Measurements from ENCODE around the gene CEP97.
"Not testable (repeated sequence)": the region's sequence is repeated elsewhere in the genome, so short reads cannot be mapped to it uniquely, and the experiment has no call there.

The CEP97 gene, protein sequence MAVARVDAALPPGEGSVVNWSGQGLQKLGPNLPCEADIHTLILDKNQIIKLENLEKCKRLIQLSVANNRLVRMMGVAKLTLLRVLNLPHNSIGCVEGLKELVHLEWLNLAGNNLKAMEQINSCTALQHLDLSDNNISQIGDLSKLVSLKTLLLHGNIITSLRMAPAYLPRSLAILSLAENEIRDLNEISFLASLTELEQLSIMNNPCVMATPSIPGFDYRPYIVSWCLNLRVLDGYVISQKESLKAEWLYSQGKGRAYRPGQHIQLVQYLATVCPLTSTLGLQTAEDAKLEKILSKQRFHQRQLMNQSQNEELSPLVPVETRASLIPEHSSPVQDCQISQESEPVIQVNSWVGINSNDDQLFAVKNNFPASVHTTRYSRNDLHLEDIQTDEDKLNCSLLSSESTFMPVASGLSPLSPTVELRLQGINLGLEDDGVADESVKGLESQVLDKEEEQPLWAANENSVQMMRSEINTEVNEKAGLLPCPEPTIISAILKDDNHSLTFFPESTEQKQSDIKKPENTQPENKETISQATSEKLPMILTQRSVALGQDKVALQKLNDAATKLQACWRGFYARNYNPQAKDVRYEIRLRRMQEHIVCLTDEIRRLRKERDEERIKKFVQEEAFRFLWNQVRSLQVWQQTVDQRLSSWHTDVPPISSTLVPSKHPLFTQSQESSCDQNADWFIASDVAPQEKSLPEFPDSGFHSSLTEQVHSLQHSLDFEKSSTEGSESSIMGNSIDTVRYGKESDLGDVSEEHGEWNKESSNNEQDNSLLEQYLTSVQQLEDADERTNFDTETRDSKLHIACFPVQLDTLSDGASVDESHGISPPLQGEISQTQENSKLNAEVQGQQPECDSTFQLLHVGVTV

DNA sequence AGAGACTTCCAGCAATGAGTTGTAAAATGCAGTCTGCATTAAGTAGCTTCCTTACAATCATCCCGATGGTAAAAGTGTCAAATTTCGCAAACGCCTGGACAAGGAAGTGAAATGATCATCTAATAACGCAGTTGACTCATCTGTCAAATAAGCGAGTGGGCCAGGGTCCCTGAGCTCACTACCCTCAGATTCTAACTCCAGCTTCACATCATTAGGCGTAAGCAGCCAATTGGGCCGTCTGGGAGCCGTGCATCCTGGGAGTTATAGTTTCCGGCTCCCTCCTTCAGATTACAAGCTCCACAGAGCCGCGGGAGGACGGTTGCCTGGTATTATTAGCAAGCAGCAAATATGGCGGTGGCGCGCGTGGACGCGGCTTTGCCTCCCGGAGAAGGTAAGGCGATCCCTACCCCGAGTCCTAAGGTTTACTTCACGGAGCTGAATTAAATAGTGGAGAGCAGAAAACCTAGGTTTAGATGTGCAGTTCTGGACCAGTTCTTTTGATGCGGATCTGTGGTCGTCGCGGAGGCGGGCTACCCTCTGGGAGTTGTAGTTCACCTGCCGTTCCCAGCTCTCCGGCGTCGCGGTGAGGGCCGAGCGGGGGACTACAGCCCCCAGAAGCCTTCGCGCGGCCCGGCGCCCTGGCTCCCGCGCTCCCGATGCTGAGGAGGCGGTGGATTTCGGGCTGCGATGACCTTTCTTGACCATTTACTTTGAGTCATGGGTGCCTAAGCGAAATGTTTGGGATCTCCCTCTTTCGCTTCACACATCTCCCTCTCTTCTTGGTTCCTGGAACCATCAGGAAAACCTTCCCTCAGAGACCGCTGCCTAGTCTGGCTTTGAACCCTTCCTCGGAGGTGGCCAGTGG is at the start of gene CEP97:
Gene CEP97 (plus strand): TSS at position 286 of the 865 bp plus-strand sequence. CDS start 63 bp downstream, at position 349.
- no peak within 1 kb of the TSS for H3K27ac ChIP-seq (ENCODE audit: low read length)
- H3K4me3 ChIP-seq (ENCODE audit: low read length) = peak within 1 kb of the TSS; percentile 95
- no peaks in the 10 kb centered on the region for H3K27me3 ChIP-seq (ENCODE audit: insufficient read depth, low read length)
- H3K9ac ChIP-seq (ENCODE audit: low read depth, low read length) = peak within 1 kb of the TSS; percentile 90
- peaks cover 3% of the 10 kb centered on the region; the same call in 1 of the 2 replicates for H3K4me1 ChIP-seq (ENCODE audit: insufficient read depth, low read length)
- H3K9me3 ChIP-seq (ENCODE audit: insufficient read depth, low read depth, low read length) = no peaks in the 10 kb centered on the region
- H3K36me3 ChIP-seq (ENCODE audit: insufficient read depth, low read depth, low read length) = peaks cover 33% of the 10 kb centered on the region

DNA sequence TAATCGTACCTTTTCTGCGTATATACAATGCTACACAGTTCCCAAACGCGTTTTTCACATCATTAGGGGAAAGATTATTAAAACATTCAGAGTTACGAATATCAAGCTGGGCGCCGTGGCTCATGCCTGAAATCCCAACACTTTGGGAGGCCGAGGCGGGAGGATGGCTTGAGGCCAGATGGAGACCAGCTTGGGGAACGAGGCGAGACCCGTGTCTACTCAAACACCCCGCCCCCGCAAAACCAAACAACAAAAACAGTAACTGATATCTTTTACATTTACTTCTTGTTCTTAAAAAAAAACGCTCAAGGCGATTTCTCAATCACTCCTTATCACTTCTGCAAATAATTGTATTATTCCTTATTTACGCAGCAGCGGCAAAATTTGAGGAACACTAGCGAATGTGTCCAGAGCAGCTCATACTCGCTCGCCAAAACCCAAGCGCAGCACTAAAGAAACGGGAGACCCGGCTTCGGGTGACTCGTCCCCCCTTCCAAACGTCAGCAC is 48.7 kb upstream of the CEP97 start:
- peak overlapping the region; percentile 78 for H3K4me3 ChIP-seq (ENCODE audit: low read length)
- peak overlapping the region; percentile 55; the same call in 1 of the 2 replicates for H3K9ac ChIP-seq (ENCODE audit: low read depth, low read length)
- peaks cover 28% of the 10 kb centered on the region for H3K36me3 ChIP-seq (ENCODE audit: insufficient read depth, low read depth, low read length)
- peaks cover 8% of the 10 kb centered on the region; the same call in 1 of the 2 replicates for H3K4me1 ChIP-seq (ENCODE audit: insufficient read depth, low read length)
- no peak overlapping the region for H3K27ac ChIP-seq (ENCODE audit: low read length)
- no peaks in the 10 kb centered on the region for H3K27me3 ChIP-seq (ENCODE audit: insufficient read depth, low read length)
- H3K9me3 ChIP-seq (ENCODE audit: insufficient read depth, low read depth, low read length) = no peaks in the 10 kb centered on the region

DNA sequence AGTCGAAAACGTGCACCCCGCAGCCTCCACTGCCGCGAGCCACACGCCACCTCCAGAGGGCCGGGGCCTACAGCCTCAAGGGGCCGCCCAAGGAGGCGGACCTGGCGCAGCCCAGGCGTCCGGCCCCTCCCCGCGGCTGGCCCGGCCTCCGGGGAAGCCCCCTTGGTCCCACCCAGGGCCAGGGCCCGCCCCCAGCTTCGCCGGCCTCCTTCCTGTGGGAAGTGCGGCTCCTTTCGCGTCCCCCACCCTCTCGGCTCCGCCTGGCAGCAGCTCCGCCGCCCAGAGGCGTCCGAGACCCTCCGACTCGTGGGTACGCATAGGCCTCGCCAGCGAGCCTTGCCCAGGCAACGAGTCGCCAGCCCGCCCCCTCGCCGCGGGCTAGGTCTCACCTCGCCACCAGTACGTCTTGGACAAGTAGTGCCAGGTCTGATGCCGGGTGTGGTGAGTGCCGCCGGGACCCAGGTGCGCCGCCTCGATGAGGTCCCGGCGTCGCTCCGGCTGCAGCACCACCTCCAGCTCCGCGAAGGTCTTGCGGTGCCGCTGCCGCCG is 48.1 kb upstream of the CEP97 start:
- Histone ChIP-seq H3K9me3 (ENCODE audit: insufficient read depth, low read depth, low read length) (no peaks in the 10 kb centered on the region), H3K9ac (ENCODE audit: low read depth, low read length) (peak overlapping the region; percentile 92), H3K27me3 (ENCODE audit: insufficient read depth, low read length) (no peaks in the 10 kb centered on the region), H3K4me3 (ENCODE audit: low read length) (peak overlapping the region; percentile 78), H3K36me3 (ENCODE audit: insufficient read depth, low read depth, low read length) (peaks cover 28% of the 10 kb centered on the region), H3K27ac (ENCODE audit: low read length) (peak overlapping the region; percentile 33), H3K4me1 (ENCODE audit: insufficient read depth, low read length) (peaks cover 8% of the 10 kb centered on the region; the same call in 1 of the 2 replicates)

DNA sequence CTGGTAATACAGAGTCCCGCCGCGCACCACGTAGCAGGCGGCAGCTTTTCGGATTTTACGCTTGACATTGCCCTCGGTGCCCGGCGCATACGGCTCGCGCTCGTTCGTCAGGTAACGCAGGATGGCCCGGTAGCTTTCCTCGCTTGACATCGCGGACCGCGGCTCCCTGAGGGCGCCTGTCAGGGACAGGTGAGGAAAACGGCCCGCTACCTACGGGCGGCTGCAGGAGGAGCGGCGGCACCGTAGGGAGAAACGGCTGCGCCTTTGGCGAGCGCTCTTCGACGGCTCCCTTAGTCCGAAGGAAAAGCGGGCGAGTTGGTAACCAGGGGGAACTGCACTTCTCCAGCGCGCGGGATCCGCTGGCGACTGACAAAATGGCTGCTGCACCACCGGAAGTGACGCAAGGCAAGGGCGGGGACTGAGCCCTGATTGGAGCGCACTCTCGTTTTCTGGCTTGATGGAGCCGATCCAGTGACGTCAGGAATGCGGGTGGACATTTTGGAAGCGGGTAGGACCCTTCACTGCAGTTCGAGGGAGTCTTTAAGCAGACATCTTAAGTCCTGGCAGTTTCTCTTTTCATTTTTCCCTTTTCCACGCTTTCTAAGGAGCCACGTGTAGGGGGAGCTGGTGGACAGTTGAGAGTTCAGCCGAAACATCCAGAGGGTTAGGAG is 47.5 kb upstream of the CEP97 start, which contains the start of gene ZBTB11:
Gene ZBTB11 (minus strand): TSS at position 368 of the 671 bp plus-strand sequence. CDS start 218 bp downstream, at position 150.
- Histone ChIP-seq H3K9ac (ENCODE audit: low read depth, low read length) (peak within 1 kb of the TSS; percentile 92), H3K4me1 (ENCODE audit: insufficient read depth, low read length) (peaks cover 8% of the 10 kb centered on the region; the same call in 1 of the 2 replicates), H3K36me3 (ENCODE audit: insufficient read depth, low read depth, low read length) (peaks cover 28% of the 10 kb centered on the region), H3K9me3 (ENCODE audit: insufficient read depth, low read depth, low read length) (no peaks in the 10 kb centered on the region), H3K27me3 (ENCODE audit: insufficient read depth, low read length) (no peaks in the 10 kb centered on the region), H3K4me3 (ENCODE audit: low read length) (peak within 1 kb of the TSS; percentile 78), H3K27ac (ENCODE audit: low read length) (peak within 1 kb of the TSS; percentile 33)

DNA sequence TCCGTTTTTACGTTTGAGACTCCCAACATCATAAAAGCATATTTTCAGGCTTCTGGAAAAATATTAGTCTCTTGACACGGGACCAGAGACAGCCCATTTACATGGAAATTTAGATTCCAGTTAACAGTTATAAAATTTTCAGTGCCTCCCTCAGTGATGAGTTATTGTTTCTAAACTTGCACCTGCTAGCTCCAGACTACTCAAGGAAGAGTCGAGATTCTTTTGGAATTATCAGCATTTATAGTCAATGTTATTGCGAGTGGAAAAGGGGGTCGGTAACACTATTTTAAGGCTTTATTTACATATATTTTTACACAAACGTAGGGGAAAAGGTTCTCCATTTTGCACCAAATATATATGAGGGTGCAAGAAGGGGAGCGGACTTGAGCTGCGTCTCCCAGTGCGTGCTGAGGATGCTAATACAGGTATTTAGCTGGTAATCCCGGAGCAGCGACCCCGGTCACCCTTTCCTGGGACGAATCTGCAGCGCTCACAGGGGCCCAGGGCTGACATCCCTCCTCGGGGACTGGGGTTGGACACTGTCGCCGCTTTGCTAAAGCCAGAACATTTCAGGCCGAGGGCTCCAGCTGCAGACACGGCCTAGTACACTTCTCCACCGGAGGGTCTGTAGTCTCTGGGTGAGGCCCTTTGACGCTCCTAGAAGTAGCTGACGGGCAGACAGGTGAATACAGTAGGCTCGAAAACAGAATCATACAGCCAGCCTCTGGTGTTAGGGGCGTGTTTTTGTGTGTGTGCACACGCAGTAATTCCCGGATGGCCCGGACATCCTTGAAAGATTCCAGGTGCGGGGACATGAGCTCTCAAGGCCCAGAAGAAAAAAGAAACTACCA is 46.8 kb upstream of the CEP97 start:
- Histone ChIP-seq H3K27ac (ENCODE audit: low read length) (no peak overlapping the region), H3K4me3 (ENCODE audit: low read length) (peak overlapping the region; percentile 78), H3K27me3 (ENCODE audit: insufficient read depth, low read length) (no peaks in the 10 kb centered on the region), H3K9me3 (ENCODE audit: insufficient read depth, low read depth, low read length) (no peaks in the 10 kb centered on the region), H3K36me3 (ENCODE audit: insufficient read depth, low read depth, low read length) (peaks cover 33% of the 10 kb centered on the region), H3K4me1 (ENCODE audit: insufficient read depth, low read length) (peaks cover 8% of the 10 kb centered on the region; the same call in 1 of the 2 replicates), H3K9ac (ENCODE audit: low read depth, low read length) (peak overlapping the region; percentile 72; the same call in 1 of the 2 replicates)

DNA sequence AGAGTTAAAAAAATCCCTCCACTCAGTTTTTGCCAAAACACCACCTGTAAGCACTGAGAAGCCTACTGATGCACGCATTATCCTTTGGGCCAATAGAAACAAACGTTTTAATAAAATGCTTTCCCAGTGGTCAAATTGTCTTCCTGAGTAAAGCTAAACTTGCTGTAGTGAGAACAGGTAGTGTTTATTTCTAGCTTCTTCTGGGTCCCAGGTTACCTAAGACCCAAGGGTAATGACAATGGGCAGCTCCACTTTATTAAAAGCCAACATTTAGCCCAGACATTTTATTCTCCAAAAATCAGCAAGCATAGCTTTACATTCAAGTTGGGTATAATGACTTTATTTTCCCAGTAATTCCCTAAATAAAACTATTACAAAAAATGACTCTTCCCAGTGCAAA is 45.6 kb upstream of the CEP97 start:
- not testable (repeated sequence) for H3K4me1 ChIP-seq (ENCODE audit: insufficient read depth, low read length); H3K9me3 ChIP-seq (ENCODE audit: insufficient read depth, low read depth, low read length); H3K27ac ChIP-seq (ENCODE audit: low read length); H3K9ac ChIP-seq (ENCODE audit: low read depth, low read length); H3K4me3 ChIP-seq (ENCODE audit: low read length); H3K27me3 ChIP-seq (ENCODE audit: insufficient read depth, low read length)
- peaks cover 45% of the 10 kb centered on the region for H3K36me3 ChIP-seq (ENCODE audit: insufficient read depth, low read depth, low read length)

DNA sequence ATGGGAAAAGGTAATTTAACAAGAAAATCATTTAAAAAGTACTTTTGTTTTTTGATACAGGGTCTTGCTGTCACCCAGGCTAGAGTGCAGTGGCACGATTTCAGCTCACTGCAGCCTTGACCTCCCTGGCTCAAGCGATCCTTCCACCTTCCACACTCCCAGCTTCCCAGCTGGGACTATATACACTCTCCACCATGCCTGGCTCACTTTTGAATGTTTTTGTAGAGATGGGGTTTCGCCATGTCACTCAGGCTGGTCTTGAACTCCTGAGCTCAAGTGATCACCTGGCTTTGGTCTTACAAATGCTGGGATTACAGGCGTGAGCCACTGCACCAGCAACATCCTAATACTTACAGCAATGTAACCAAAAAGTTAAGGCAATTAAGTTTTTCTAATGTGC is 43.9 kb upstream of the CEP97 start:
- Histone ChIP-seq H3K4me3 (ENCODE audit: low read length) (no peak overlapping the region), H3K9me3 (ENCODE audit: insufficient read depth, low read depth, low read length) (no peaks in the 10 kb centered on the region), H3K27me3 (ENCODE audit: insufficient read depth, low read length) (no peaks in the 10 kb centered on the region), H3K9ac (ENCODE audit: low read depth, low read length) (no peak overlapping the region), H3K27ac (ENCODE audit: low read length) (no peak overlapping the region), H3K4me1 (ENCODE audit: insufficient read depth, low read length) (peaks cover 14% of the 10 kb centered on the region; the same call in 1 of the 2 replicates), H3K36me3 (ENCODE audit: insufficient read depth, low read depth, low read length) (peaks cover 61% of the 10 kb centered on the region)

DNA sequence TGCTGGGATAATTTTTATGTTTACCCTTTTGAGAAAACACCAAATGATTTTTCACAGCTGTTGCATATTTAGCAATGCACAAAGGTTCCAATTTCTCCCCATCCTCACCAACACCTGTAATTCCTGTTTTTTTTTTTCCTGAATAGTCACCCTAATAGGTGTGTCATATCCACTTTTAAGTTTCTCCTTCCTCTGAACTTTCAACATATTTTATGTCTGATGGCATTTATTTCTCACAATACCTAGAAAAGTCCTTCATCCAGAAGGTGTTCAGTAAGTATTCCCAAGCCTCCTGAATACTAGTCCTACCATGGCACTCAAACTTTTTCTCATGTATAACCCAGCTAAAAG is 39.4 kb upstream of the CEP97 start:
- H3K4me3 ChIP-seq (ENCODE audit: low read length) = peak overlapping the region; percentile 100
- peaks cover 7% of the 10 kb centered on the region; the same call in 1 of the 2 replicates for H3K4me1 ChIP-seq (ENCODE audit: insufficient read depth, low read length)
- no peaks in the 10 kb centered on the region for H3K9me3 ChIP-seq (ENCODE audit: insufficient read depth, low read depth, low read length)
- peaks cover 63% of the 10 kb centered on the region for H3K36me3 ChIP-seq (ENCODE audit: insufficient read depth, low read depth, low read length)
- H3K27me3 ChIP-seq (ENCODE audit: insufficient read depth, low read length) = no peaks in the 10 kb centered on the region
- H3K9ac ChIP-seq (ENCODE audit: low read depth, low read length) = peak overlapping the region; percentile 100
- no peak overlapping the region for H3K27ac ChIP-seq (ENCODE audit: low read length)

DNA sequence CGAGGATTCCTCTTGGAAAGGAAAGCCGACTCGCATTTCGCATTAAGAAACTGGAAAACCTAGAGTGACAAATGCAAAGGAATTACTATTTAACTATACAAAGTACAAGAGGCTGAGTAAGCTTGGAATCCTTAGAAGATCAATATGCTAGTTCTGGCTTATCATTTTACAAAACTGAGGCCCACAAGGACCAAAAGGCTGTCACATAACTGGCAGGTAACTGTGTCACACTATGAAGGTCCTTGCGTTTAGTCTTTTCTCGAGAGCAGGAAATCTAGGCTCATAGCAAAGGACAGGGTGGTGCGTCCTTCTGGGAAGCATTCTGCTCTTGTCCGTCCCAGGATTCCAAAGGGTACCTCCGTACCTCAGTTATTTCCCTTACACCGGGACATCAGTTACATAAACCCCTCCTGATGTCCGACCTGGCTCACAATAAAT is 38.5 kb upstream of the CEP97 start:
- peaks cover 54% of the 10 kb centered on the region for H3K36me3 ChIP-seq (ENCODE audit: insufficient read depth, low read depth, low read length)
- peak overlapping the region; percentile 95 for H3K27ac ChIP-seq (ENCODE audit: low read length)
- no peaks in the 10 kb centered on the region for H3K9me3 ChIP-seq (ENCODE audit: insufficient read depth, low read depth, low read length)
- H3K4me1 ChIP-seq (ENCODE audit: insufficient read depth, low read length) = peaks cover 8% of the 10 kb centered on the region; the same call in 1 of the 2 replicates
- H3K27me3 ChIP-seq (ENCODE audit: insufficient read depth, low read length) = no peaks in the 10 kb centered on the region
- peak overlapping the region; percentile 100 for H3K4me3 ChIP-seq (ENCODE audit: low read length)
- H3K9ac ChIP-seq (ENCODE audit: low read depth, low read length) = peak overlapping the region; percentile 100

Measured in iPS-20b (cell line).